ENCODE results near the gene KLK13.

The KLK13 gene

GRCh38 chr19:51063664-51064063, 1.2 kb downstream of the KLK13 start:
- Histone ChIP-seq H3K4me3 (ENCODE audit: low read depth, low read length) (no peak overlapping the region), H3K9me3 (no peaks in the 10 kb centered on the region; the same call in 1 of the 2 replicates), H3K4me1 (no peaks in the 10 kb centered on the region), H3K27me3 (peaks cover 34% of the 10 kb centered on the region), H3K36me3 (no peaks in the 10 kb centered on the region)
- no peak for DNase-seq
- TF ChIP-seq CTCF (IDR thresholded peaks at IDR 0.05; ENCODE audit: low read depth, low read length) = no peak

DNA sequence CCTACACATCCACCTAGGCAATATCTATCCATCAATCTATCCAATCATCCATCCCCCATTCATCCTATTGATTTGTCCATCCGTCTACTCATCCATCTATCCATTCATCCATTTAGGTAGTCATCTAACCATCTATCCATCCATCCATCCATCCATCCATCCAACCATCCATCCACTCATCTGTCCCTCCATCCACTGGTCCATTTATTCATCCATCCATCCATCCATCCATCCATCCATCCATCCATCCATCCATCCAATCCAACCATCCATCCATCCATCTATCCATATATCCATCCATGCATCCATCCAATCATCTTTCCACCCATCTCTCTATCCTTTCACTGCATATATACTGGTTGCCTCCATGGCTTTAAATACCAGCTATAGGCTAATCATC, 3.9 kb downstream of the KLK13 start:
- no peaks in the 10 kb centered on the region for H3K9me3 ChIP-seq
- no peaks in the 10 kb centered on the region for H3K36me3 ChIP-seq
- no peak for TF ChIP-seq CTCF (IDR thresholded peaks at IDR 0.05; ENCODE audit: low read depth, low read length)
- peaks cover 19% of the 10 kb centered on the region for H3K27me3 ChIP-seq
- H3K4me1 ChIP-seq = no peaks in the 10 kb centered on the region
- no peak for DNase-seq
- no peak overlapping the region for H3K4me3 ChIP-seq (ENCODE audit: low read depth, low read length)

- Histone ChIP-seq H3K4me3 (ENCODE audit: low read depth, low read length) (no peak overlapping the region), H3K9me3 (no peaks in the 10 kb centered on the region), H3K4me1 (no peaks in the 10 kb centered on the region), H3K27me3 (peaks cover 17% of the 10 kb centered on the region), H3K36me3 (no peaks in the 10 kb centered on the region)
- DNase-seq = no peak
- no peak for TF ChIP-seq CTCF (IDR thresholded peaks at IDR 0.05; ENCODE audit: low read depth, low read length)
Measured at GRCh38 chr19:51060336-51060735, 4.6 kb downstream of the KLK13 start.

GRCh38 chr19:51059715-51060114, 5.2 kb downstream of the KLK13 start:
- H3K4me1 ChIP-seq = no peaks in the 10 kb centered on the region
- TF ChIP-seq CTCF (IDR thresholded peaks at IDR 0.05; ENCODE audit: low read depth, low read length) = no peak
- H3K27me3 ChIP-seq = peaks cover 21% of the 10 kb centered on the region
- no peaks in the 10 kb centered on the region for H3K36me3 ChIP-seq
- no peak for DNase-seq
- no peaks in the 10 kb centered on the region for H3K9me3 ChIP-seq
- H3K4me3 ChIP-seq (ENCODE audit: low read depth, low read length) = no peak overlapping the region

DNA sequence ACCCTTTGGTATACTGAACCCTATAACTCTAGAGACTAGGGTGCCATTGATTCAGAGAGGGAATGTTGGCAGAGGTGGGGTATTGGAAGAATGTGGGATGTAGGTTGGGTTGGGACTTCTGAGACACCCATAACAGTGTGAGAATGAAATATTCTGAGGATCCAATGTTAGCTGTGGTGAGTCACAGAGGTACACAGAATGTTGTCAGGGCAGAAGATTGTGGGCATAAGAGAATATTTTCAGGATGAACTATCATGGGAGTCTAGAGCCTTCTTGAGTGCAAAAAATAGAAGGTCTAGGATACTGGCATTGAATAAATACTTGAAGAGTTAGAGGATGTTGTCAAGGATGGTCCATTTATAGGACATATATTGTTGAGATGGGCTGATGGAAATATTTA, 9.0 kb downstream of the KLK13 start:
- H3K4me1 ChIP-seq = no peaks in the 10 kb centered on the region
- H3K36me3 ChIP-seq = no peaks in the 10 kb centered on the region
- DNase-seq = no peak
- peaks cover 38% of the 10 kb centered on the region for H3K27me3 ChIP-seq
- no peak overlapping the region for H3K4me3 ChIP-seq (ENCODE audit: low read depth, low read length)
- H3K9me3 ChIP-seq = no peaks in the 10 kb centered on the region
- no peak for TF ChIP-seq CTCF (IDR thresholded peaks at IDR 0.05; ENCODE audit: low read depth, low read length)

- TF ChIP-seq CTCF (IDR thresholded peaks at IDR 0.05; ENCODE audit: low read depth, low read length) = no peak
- Histone ChIP-seq H3K4me3 (ENCODE audit: low read depth, low read length) (no peak overlapping the region), H3K4me1 (no peaks in the 10 kb centered on the region), H3K27me3 (peaks cover under 1% of the 10 kb centered on the region; the same call in 1 of the 2 replicates), H3K36me3 (no peaks in the 10 kb centered on the region), H3K9me3 (no peaks in the 10 kb centered on the region)
- no peak for DNase-seq
Measured at GRCh38 chr19:51047031-51047335, 17.9 kb downstream of the KLK13 start.

All from BE2C (cell line).